ENCODE results near the gene DCN. TPM values are rescaled to one million over a fixed set of nuclear protein-coding genes. Genes with fewer than 3 reads are reported as not detected.

Gene DCN
- total RNA-seq, 1 donor from 2014 or later, result 35.6 TPM

GRCh38 chr12:91185421-91185820, 2.8 kb upstream of the DCN start:
- DNase-seq, result no peak

GRCh38 chr12:91183551-91183950, 934 bp upstream of the DCN start:
- no peak for DNase-seq

- DNase-seq, result no peak
Measured at GRCh38 chr12:91180582-91181395, 1.8 kb downstream of the DCN start.

- no peak for DNase-seq
Measured at GRCh38 chr12:91179966-91180561, 2.6 kb downstream of the DCN start.

GRCh38 chr12:91179315-91179714, 3.3 kb downstream of the DCN start:
- DNase-seq, result no peak

- DNase-seq, result no peak
Measured at GRCh38 chr12:91178781-91179180, 3.8 kb downstream of the DCN start.

- DNase-seq, result no peak
Measured at GRCh38 chr12:91178139-91178561, 4.5 kb downstream of the DCN start.

- no peak for DNase-seq
Measured at GRCh38 chr12:91177381-91177780, 5.2 kb downstream of the DCN start.

- no peak for DNase-seq
Measured at GRCh38 chr12:91176915-91177314, 5.7 kb downstream of the DCN start.

- DNase-seq, result no peak
Measured at GRCh38 chr12:91176358-91176757, 6.3 kb downstream of the DCN start.

GRCh38 chr12:91173124-91173523, 9.5 kb downstream of the DCN start:
- no peak for DNase-seq

- DNase-seq, result no peak
Measured at GRCh38 chr12:91172096-91172495, 10.5 kb downstream of the DCN start.

GRCh38 chr12:91171476-91171875, 11.1 kb downstream of the DCN start:
- DNase-seq, result no peak

GRCh38 chr12:91163116-91163515, 19.5 kb downstream of the DCN start:
- DNase-seq, result no peak

- DNase-seq, result no peak
Measured at GRCh38 chr12:91161009-91161408, 21.6 kb downstream of the DCN start.

- no peak for DNase-seq
Measured at GRCh38 chr12:91155990-91156389, 26.6 kb downstream of the DCN start.

- DNase-seq, result no peak
Measured at GRCh38 chr12:91154131-91154530, 28.5 kb downstream of the DCN start.

- no peak for DNase-seq
Measured at GRCh38 chr12:91144053-91144452, 38.6 kb downstream of the DCN start.

GRCh38 chr12:91143206-91143605, 39.4 kb downstream of the DCN start:
- no peak for DNase-seq

- no peak for DNase-seq
Measured at GRCh38 chr12:91142221-91142631, 40.4 kb downstream of the DCN start.

GRCh38 chr12:91140026-91140931, 42.3 kb downstream of the DCN start:
- no peak for DNase-seq

GRCh38 chr12:91139286-91139685, 43.3 kb downstream of the DCN start:
- DNase-seq, result no peak

GRCh38 chr12:91138337-91138920, 44.2 kb downstream of the DCN start:
- DNase-seq, result no peak
